Stomach smooth muscle (tissue), 2 donors: ENCODE measurements around the gene LOXL1.

Experiments
- H3K27ac ChIP-seq: one replicate; pipeline ENCODE4 v1.7.0; 2013; ENCODE audit warnings: mild to moderate bottlenecking, low read length, inconsistent platforms
- H3K27me3 ChIP-seq, 2 donors: one replicate each; pipeline ENCODE4 v1.7.0; 2013; ENCODE audit warnings: low read length in 2 of 2; ENCODE audit not compliant: insufficient read depth in 2 of 2, control insufficient read depth in 1 of 2
- H3K36me3 ChIP-seq, 2 donors: one replicate each; pipeline ENCODE4 v1.7.0; 2013; ENCODE audit warnings: low read length in 2 of 2; ENCODE audit not compliant: control insufficient read depth in 2 of 2, insufficient read depth in 2 of 2
- H3K4me1 ChIP-seq: one replicate; pipeline ENCODE4 v1.7.0; 2013; ENCODE audit warnings: low read length; ENCODE audit not compliant: control insufficient read depth, insufficient read depth
- H3K4me3 ChIP-seq, 2 donors: one replicate each; pipeline ENCODE4 v1.7.0; 2013; ENCODE audit warnings: low read length in 2 of 2
- H3K9ac ChIP-seq, 2 donors: one replicate each; pipeline ENCODE4 v1.7.0; 2013; ENCODE audit warnings: low read length in 2 of 2, mild to moderate bottlenecking in 1 of 2
- H3K9me3 ChIP-seq, 2 donors: one replicate each; pipeline ENCODE4 v1.7.0; 2013; ENCODE audit warnings: low read length in 2 of 2; ENCODE audit not compliant: control insufficient read depth in 2 of 2
- donor health status: healthy.
- donor health status: Pancreatic carcinoma.

The LOXL1 gene

GRCh38 chr15:73991260-73991659 lies 65.0 kb downstream of the LOXL1 start:
- Histone ChIP-seq H3K9ac (peak overlapping the region; percentile 87 to 91), H3K36me3 (peaks cover 6 to 7% of the 10 kb centered on the region in 2 donors), H3K27ac (peak overlapping the region; percentile 86), H3K4me3 (peak overlapping the region; percentile 80), H3K4me1 (peaks cover 70% of the 10 kb centered on the region), H3K27me3 (no peaks in the 10 kb centered on the region), H3K9me3 (no peaks in the 10 kb centered on the region)

GRCh38 chr15:73991726-73992593 lies 65.7 kb downstream of the LOXL1 start, which contains the start of gene STOML1:
Gene STOML1 (minus strand): TSS chr15:73992295. CDS start chr15:73992223, 72 bp downstream.
- H3K27ac ChIP-seq, result peak within 1 kb of the TSS; percentile 86
- H3K4me1 ChIP-seq, result peaks cover 64% of the 10 kb centered on the region
- H3K27me3 ChIP-seq, result no peaks in the 10 kb centered on the region
- H3K36me3 ChIP-seq, result peaks cover 4 to 7% of the 10 kb centered on the region in 2 donors
- peak within 1 kb of the TSS; percentile 87 to 91 for H3K9ac ChIP-seq
- H3K9me3 ChIP-seq, result no peaks in the 10 kb centered on the region
- peak within 1 kb of the TSS; percentile 80 for H3K4me3 ChIP-seq

- no peaks in the 10 kb centered on the region for H3K27me3 ChIP-seq
- H3K4me3 ChIP-seq, result peak overlapping the region; percentile 80
- peaks cover 4 to 7% of the 10 kb centered on the region in 2 donors for H3K36me3 ChIP-seq
- peak overlapping the region; percentile 86 for H3K27ac ChIP-seq
- peaks cover 59% of the 10 kb centered on the region for H3K4me1 ChIP-seq
- no peaks in the 10 kb centered on the region for H3K9me3 ChIP-seq
- H3K9ac ChIP-seq, result peak overlapping the region; percentile 55 to 63
These were observed 66.3 kb downstream of the LOXL1 start for GRCh38 chr15:73992594-73992898.

GRCh38 chr15:73993211-73993994 lies 67.1 kb downstream of the LOXL1 start:
- no peaks in the 10 kb centered on the region for H3K9me3 ChIP-seq
- H3K27me3 ChIP-seq, result no peaks in the 10 kb centered on the region
- H3K27ac ChIP-seq, result peak overlapping the region; percentile 89
- peak overlapping the region; percentile 77 to 98 for H3K4me3 ChIP-seq
- peak overlapping the region in 1 of 2 donors; percentile 75 for H3K9ac ChIP-seq
- peaks cover 4 to 12% of the 10 kb centered on the region in 2 donors for H3K36me3 ChIP-seq
- peaks cover 61% of the 10 kb centered on the region for H3K4me1 ChIP-seq

GRCh38 chr15:73994413-73994883 lies 68.2 kb downstream of the LOXL1 start, which contains the start of gene PML:
Gene PML (plus strand): TSS chr15:73994716. CDS start chr15:73994813, 97 bp downstream.
- Histone ChIP-seq H3K4me3 (peak within 1 kb of the TSS; percentile 77 to 98), H3K27ac (peak within 1 kb of the TSS; percentile 89), H3K36me3 (peaks cover 8 to 13% of the 10 kb centered on the region in 2 donors), H3K9ac (peak within 1 kb of the TSS; percentile 91 to 95), H3K4me1 (peaks cover 65% of the 10 kb centered on the region), H3K9me3 (no peaks in the 10 kb centered on the region), H3K27me3 (no peaks in the 10 kb centered on the region)

- H3K9me3 ChIP-seq, result no peaks in the 10 kb centered on the region
- H3K27me3 ChIP-seq, result no peaks in the 10 kb centered on the region
- peak overlapping the region; percentile 91 to 95 for H3K9ac ChIP-seq
- H3K27ac ChIP-seq, result peak overlapping the region; percentile 89
- H3K36me3 ChIP-seq, result peaks cover 9 to 13% of the 10 kb centered on the region in 2 donors
- peak overlapping the region; percentile 77 to 98 for H3K4me3 ChIP-seq
- H3K4me1 ChIP-seq, result peaks cover 59% of the 10 kb centered on the region
These were observed 68.8 kb downstream of the LOXL1 start for GRCh38 chr15:73994912-73995622.

- Histone ChIP-seq H3K9ac (peak overlapping the region in 1 of 2 donors; percentile 91), H3K36me3 (peaks cover 9 to 13% of the 10 kb centered on the region in 2 donors), H3K27ac (peak overlapping the region; percentile 89), H3K27me3 (no peaks in the 10 kb centered on the region), H3K9me3 (no peaks in the 10 kb centered on the region), H3K4me1 (peaks cover 47% of the 10 kb centered on the region), H3K4me3 (peak overlapping the region; percentile 77 to 98)
These were observed 70.0 kb downstream of the LOXL1 start for GRCh38 chr15:73996267-73996666.

- Histone ChIP-seq H3K27ac (peak overlapping the region; percentile 41), H3K9ac (peak overlapping the region; percentile 22 to 91), H3K9me3 (no peaks in the 10 kb centered on the region), H3K4me3 (peak overlapping the region; percentile 77 to 98), H3K36me3 (peaks cover 9 to 13% of the 10 kb centered on the region in 2 donors), H3K27me3 (no peaks in the 10 kb centered on the region), H3K4me1 (peaks cover 42% of the 10 kb centered on the region)
These were observed 70.7 kb downstream of the LOXL1 start for GRCh38 chr15:73996939-73997338.

GRCh38 chr15:73997986-73998385 lies 71.7 kb downstream of the LOXL1 start:
- peak overlapping the region in 1 of 2 donors; percentile 40 for H3K4me3 ChIP-seq
- no peak overlapping the region for H3K27ac ChIP-seq
- peaks cover 34% of the 10 kb centered on the region for H3K4me1 ChIP-seq

More at GRCh38 chr15:73997986-73998385, 71.7 kb downstream of the LOXL1 start:
- Histone ChIP-seq H3K9ac (no peak overlapping the region), H3K27me3 (no peaks in the 10 kb centered on the region), H3K36me3 (peaks cover 11 to 13% of the 10 kb centered on the region in 2 donors), H3K9me3 (no peaks in the 10 kb centered on the region)
